ENCODE measurements around the gene NAALADL2. TPM values are rescaled to one million over a fixed set of nuclear protein-coding genes. Genes with fewer than 3 reads are reported as not detected.

Gene NAALADL2
- total and polyA plus RNA-seq, 2 of the 13 experiments (the other 11 are each of a cell fraction or from before 2014, with no cell fraction given), result 0.08 TPM; not detected in 1

GRCh38 chr3:175338775-175339535, 479.8 kb downstream of the NAALADL2 start:
- CTCF ChIA-PET (ENCODE audit: low intra/inter-chr PET ratio, low total read pairs), result no interaction called here
- DNase-seq (ENCODE audit: low spot score), result no peak
- WGBS (ENCODE audit: low lambda C conversion rate), result 4% methylated on average over 7 of the region's 7 CpGs
- in situ Hi-C loops (cut with HindIII; ENCODE audit: extremely low pct_ligation_motif_present, low pct_unique_long_range_greater_than_20kb) (no loop called here), intact Hi-C loops (cut with micrococcal nuclease; ENCODE audit: unreplicated experiment) (no loop called here)
- no peaks in the 10 kb centered on the region for H3K27me3 ChIP-seq (ENCODE audit: control insufficient read depth in 1 of 2, insufficient read depth in 2 of 2, low read length in 2 of 2)
- no peaks in the 10 kb centered on the region for H3K4me1 ChIP-seq (ENCODE audit: insufficient read depth, low read length)
- H3K27ac ChIP-seq (ENCODE audit: extremely low read length, insufficient read depth, low read length), result no peak overlapping the region
- no peak overlapping the region for H2AFZ ChIP-seq (ENCODE audit: low read length)
- ATAC-seq, result no peak
- FAIRE-seq, result no peak
- no peaks in the 10 kb centered on the region for H3K79me2 ChIP-seq (ENCODE audit: insufficient read depth, low read length)
- H3K9me3 ChIP-seq (ENCODE audit: low read length), result no peaks in the 10 kb centered on the region
- H3K9ac ChIP-seq (ENCODE audit: insufficient read depth, low read depth, low read length), result no peak overlapping the region
- H3K36me3 ChIP-seq (replicated peaks in 1 of 2; ENCODE audit: control insufficient read depth in 1 of 2, insufficient read depth in 2 of 2, low read length in 2 of 2), result no peaks in the 10 kb centered on the region
- H3K4me3 ChIP-seq (replicated peaks in 1 of 3; ENCODE audit: insufficient read depth in 1 of 3, low read depth in 2 of 3, low read length in 3 of 3), result no peak overlapping the region
- POLR2A ChIA-PET, result no interaction called here
- BruUV-seq (replicated peaks), result no TSS peak
- H4K20me1 ChIP-seq (ENCODE audit: insufficient read depth, low read length), result no peaks in the 10 kb centered on the region
- no peak overlapping the region for H3K4me2 ChIP-seq (ENCODE audit: low read depth, low read length)
- TF ChIP-seq ZBED4 (CRISPR knock-in tag; IDR thresholded peaks at IDR 0.05; ENCODE audit: borderline replicate concordance) (no peak), ZNF253 (CRISPR knock-in tag; IDR thresholded peaks at IDR 0.05; ENCODE audit: borderline replicate concordance) (no peak), PAWR (CRISPR knock-in tag; IDR thresholded peaks at IDR 0.05; ENCODE audit: borderline replicate concordance) (no peak), RNF219 (CRISPR knock-in tag; IDR thresholded peaks at IDR 0.05) (no peak), ASH2L (IDR thresholded peaks at IDR 0.05; ENCODE audit: insufficient read length, low read depth, low read length) (no peak), STAT5B (CRISPR knock-in tag; IDR thresholded peaks at IDR 0.05) (no peak), ZNF775 (CRISPR knock-in tag; IDR thresholded peaks at IDR 0.05; ENCODE audit: borderline replicate concordance) (no peak), ZNF136 (CRISPR knock-in tag; IDR thresholded peaks at IDR 0.05; ENCODE audit: low read depth) (no peak), PHF20 (CRISPR knock-in tag; IDR thresholded peaks at IDR 0.05) (no peak), ZNF709 (CRISPR knock-in tag; IDR thresholded peaks at IDR 0.05) (no peak), NCOR1 (IDR thresholded peaks at IDR 0.05; ENCODE audit: borderline replicate concordance, low read length) (no peak), GATAD1 (CRISPR knock-in tag; IDR thresholded peaks at IDR 0.05) (no peak), ZNF598 (CRISPR knock-in tag; IDR thresholded peaks at IDR 0.05; ENCODE audit: borderline replicate concordance) (no peak), ZIK1 (CRISPR knock-in tag; IDR thresholded peaks at IDR 0.05; ENCODE audit: borderline replicate concordance, low read depth) (no peak), ZFP91 (CRISPR knock-in tag; IDR thresholded peaks at IDR 0.05; ENCODE audit: borderline replicate concordance) (no peak), ZNF232 (CRISPR knock-in tag; IDR thresholded peaks at IDR 0.05; ENCODE audit: borderline replicate concordance) (no peak), SKI (IDR thresholded peaks at IDR 0.05; ENCODE audit: partially characterized antibody) (no peak)
